Thyroid gland (tissue), 4 donors: ENCODE data around the gene NUDT22. TPM values are rescaled to one million over a fixed set of nuclear protein-coding genes. Genes with fewer than 3 reads are reported as not detected.

Source experiments
- DNase-seq, 2 donors: peaks; one replicate each; pipeline ENCODE4 v3.0.0-alpha.2; 2019
- H3K27ac ChIP-seq, 3 donors: fragments of 200-600 bp; sonication (generic); 1 replicate in 2 of 3; 2 replicates in 1 of 3; pipeline ENCODE4 v1.5.1; 2016 to 2019; ENCODE audit warnings: mild to moderate bottlenecking in 1 of 3, moderate library complexity in 1 of 3
- H3K27me3 ChIP-seq: fragments of 200-600 bp; sonication (generic); one replicate; pipeline ENCODE4 v1.5.1; 2019
- H3K36me3 ChIP-seq, 2 donors: fragments of 200-600 bp; sonication (generic); one replicate each; pipeline ENCODE4 v1.5.1; 2016 to 2019
- H3K4me1 ChIP-seq, 2 donors: fragments of 200-600 bp; sonication (generic); one replicate each; pipeline ENCODE4 v1.5.1; 2017 to 2019
- H3K4me3 ChIP-seq, 3 donors: fragments of 200-600 bp; sonication (generic); replicated peaks in 1 of 3; 1 replicate in 2 of 3; 2 replicates in 1 of 3; pipeline ENCODE4 v1.5.1; 2016; ENCODE audit warnings: mild to moderate bottlenecking in 1 of 3
- H3K9me3 ChIP-seq: fragments of 200-600 bp; sonication (generic); one replicate; pipeline ENCODE4 v1.5.1; 2017
- POLR2A ChIP-seq, 2 donors: fragments of 450-650 bp; IDR thresholded peaks; one replicate each; pipeline ENCODE4 v1.6.1; 2017; ENCODE audit warnings: antibody characterized with exemption in 2 of 2, mild to moderate bottlenecking in 2 of 2, moderate library complexity in 1 of 2
- WGBS, 2 donors: methylation state at CpG; one replicate each; pipeline ENCODE4 v1.1.5; 2017; 5-methylcytosine and 5-hydroxymethylcytosine counted together
- intact Hi-C: fragments of 100-400 bp; cut with DNase I; formaldehyde crosslinking; loops from one replicate; pipeline ENCODE4 v1.15.1; 2023
- total RNA-seq, 4 donors: library from RNA; depleted of rRNA; stranded (reverse); fragments of >200 nt; gene quantifications; one replicate each; pipeline ENCODE4 v1.2.3, GENCODE V29; 2016
- TF ChIP-seq, protein P1 (sequence below), 6 experiments: fragments of 200-600 bp in 3 of 6; fragments of 450-650 bp in 3 of 6; sonication (generic) in 3 of 6; IDR thresholded peaks; one replicate each; pipeline ENCODE4 v1.5.1; 2016 to 2019; ENCODE audit warnings: antibody characterized with exemption in 6 of 6, mild to moderate bottlenecking in 2 of 6, inconsistent platforms in 1 of 6, moderate library complexity in 1 of 6

NUDT22 gene
- total RNA-seq, 4 donors from 2014 or later, result 65.6 to 109 (median 94.4) TPM

DNA sequence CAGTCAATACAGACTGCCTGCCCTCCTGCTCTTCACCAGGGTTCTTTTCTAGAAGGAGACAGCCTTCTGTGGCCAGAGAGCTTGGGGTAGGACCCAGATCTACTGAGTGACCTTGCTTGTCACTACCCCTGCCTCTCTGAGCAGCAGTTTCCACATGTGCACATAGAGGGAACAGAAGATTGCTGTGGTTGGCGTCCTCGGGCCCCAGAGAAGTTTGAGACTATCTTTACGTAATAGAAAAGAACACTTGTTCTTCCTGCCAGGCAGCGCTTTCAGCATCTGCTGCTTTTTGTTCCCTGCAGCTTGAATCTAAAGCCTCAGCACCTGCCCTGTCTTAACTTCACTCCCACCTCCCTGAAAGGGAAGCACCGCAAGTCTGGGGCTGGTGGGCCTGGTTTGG is 12.9 kb downstream of the NUDT22 start:
- intact Hi-C loops, result no loop called here
- Histone ChIP-seq H3K36me3 (peaks cover 10 to 12% of the 10 kb centered on the region in 2 donors), H3K9me3 (no peaks in the 10 kb centered on the region), H3K27ac (no peak overlapping the region), H3K27me3 (no peaks in the 10 kb centered on the region), H3K4me3 (no peak overlapping the region), H3K4me1 (peaks cover 32 to 35% of the 10 kb centered on the region in 2 donors)
- TF ChIP-seq, protein P1, sequence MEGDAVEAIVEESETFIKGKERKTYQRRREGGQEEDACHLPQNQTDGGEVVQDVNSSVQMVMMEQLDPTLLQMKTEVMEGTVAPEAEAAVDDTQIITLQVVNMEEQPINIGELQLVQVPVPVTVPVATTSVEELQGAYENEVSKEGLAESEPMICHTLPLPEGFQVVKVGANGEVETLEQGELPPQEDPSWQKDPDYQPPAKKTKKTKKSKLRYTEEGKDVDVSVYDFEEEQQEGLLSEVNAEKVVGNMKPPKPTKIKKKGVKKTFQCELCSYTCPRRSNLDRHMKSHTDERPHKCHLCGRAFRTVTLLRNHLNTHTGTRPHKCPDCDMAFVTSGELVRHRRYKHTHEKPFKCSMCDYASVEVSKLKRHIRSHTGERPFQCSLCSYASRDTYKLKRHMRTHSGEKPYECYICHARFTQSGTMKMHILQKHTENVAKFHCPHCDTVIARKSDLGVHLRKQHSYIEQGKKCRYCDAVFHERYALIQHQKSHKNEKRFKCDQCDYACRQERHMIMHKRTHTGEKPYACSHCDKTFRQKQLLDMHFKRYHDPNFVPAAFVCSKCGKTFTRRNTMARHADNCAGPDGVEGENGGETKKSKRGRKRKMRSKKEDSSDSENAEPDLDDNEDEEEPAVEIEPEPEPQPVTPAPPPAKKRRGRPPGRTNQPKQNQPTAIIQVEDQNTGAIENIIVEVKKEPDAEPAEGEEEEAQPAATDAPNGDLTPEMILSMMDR (IDR thresholded peaks at IDR 0.05), result no peak
- no peak for TF ChIP-seq POLR2A (IDR thresholded peaks at IDR 0.05)
- DNase-seq, result no peak
- WGBS, 2 donors, result 86% methylated on average over 5 of the region's 5 CpGs

DNA sequence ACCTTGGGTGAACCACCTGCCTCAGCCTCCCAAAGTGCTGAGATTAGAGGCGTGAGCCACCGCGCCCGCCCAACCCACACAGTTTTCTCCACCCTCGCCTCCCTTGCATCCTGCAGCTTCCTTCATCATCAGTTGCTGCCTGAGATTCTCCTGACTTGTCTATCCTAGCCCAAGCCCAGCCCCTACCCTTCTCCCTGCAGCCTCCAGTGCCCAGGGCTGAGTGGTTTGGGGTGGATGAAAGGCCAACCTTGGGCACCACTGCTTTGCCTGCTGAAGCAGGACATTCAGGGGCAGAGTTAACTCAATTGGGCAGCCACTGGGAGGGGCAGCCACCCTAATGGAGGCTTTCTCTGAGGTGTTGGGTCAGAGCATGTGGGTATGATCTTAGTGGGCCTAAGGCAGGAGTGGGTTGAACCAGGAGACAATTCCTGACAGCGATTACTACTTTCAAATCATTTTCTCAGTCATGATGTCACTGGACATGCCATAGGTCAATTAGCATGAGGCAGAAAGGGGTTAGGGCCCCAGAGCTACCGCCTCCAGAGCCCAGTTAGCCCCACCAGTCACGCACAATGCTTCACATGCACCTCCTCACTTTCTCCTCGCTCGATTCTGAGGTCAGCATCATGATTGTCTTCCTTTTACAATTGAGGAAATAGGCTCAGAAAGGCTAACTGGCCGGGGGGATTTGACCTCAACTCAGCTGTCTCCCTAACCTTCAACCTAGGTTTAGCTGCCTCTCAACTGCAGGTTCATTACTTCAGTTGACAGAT is 13.8 kb downstream of the NUDT22 start:
- peak overlapping the region in 1 of 3 donors; percentile 45 for H3K4me3 ChIP-seq
- peak overlapping the region; percentile 95 to 99 (median 98) for H3K27ac ChIP-seq
- H3K4me1 ChIP-seq, result peaks cover 32 to 36% of the 10 kb centered on the region in 2 donors
- intact Hi-C loops, result no loop called here
- TF ChIP-seq, protein P1 (IDR thresholded peaks at IDR 0.05), result no peak
- no peak for DNase-seq
- WGBS, 2 donors, result 86 to 90% methylated on average over 10 to 11 of the region's 11 CpGs
- peaks cover 10 to 12% of the 10 kb centered on the region in 2 donors for H3K36me3 ChIP-seq
- no peaks in the 10 kb centered on the region for H3K27me3 ChIP-seq
- H3K9me3 ChIP-seq, result no peaks in the 10 kb centered on the region

DNA sequence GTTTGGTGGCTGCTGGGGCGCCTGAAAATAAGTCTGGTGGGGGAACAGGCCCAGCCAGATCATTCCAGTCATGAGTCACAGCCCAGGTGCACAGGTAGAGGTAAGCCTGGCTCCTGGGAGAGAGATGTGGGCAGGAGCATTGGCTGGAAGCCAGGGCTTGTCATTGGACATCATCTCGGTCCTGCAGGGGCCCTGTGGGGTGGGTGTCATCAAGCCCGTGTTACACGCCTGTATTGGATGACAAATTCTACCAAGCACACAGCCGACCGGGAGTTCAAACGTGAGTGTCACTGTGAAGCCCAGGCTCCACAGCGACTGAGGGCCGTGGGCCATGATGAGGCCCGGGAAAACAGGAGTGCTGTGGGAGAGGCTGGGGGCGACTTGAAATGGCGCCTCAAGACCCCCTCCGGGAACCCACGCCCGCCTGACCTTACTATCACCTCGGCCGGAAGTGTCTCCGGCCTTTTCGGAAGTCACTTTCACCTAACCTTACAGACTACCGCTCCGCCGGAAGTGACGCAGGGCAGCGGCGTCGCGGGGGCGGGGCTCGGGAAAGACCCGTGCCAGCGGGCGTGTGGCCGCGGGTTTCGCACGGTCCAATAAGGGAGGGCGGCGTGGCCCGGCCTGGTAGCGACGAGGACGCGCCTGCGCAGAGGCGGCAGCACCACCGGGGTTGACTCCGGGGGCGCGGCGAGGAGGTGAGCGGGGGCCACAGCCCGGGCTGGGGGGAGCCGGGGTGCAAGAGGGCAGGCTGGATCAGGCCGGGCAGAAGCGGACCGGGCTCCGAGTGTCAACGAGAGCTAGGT is 14.6 kb downstream of the NUDT22 start, which contains the start of gene FKBP2:
Gene FKBP2 (plus strand): TSS at position 661 of the 806 bp plus-strand sequence. CDS start 1,293 bp downstream, outside the sequence.
- H3K4me1 ChIP-seq, result peaks cover 33 to 36% of the 10 kb centered on the region in 2 donors
- DNase-seq, result peak; percentile 98
- peak within 1 kb of the TSS; percentile 95 to 99 (median 98) for H3K27ac ChIP-seq
- peaks cover 10 to 12% of the 10 kb centered on the region in 2 donors for H3K36me3 ChIP-seq
- TF ChIP-seq, protein P1 (IDR thresholded peaks at IDR 0.05), result no peak
- peak; percentile 68 to 95 for TF ChIP-seq POLR2A (IDR thresholded peaks at IDR 0.05)
- H3K27me3 ChIP-seq, result no peaks in the 10 kb centered on the region
- 2 to 4% methylated on average over 11 to 22 of the region's 58 CpGs for WGBS, 2 donors
- H3K9me3 ChIP-seq, result no peaks in the 10 kb centered on the region
- peak within 1 kb of the TSS; percentile 35 to 95 (median 63) for H3K4me3 ChIP-seq
- intact Hi-C loops, result no loop called here

DNA sequence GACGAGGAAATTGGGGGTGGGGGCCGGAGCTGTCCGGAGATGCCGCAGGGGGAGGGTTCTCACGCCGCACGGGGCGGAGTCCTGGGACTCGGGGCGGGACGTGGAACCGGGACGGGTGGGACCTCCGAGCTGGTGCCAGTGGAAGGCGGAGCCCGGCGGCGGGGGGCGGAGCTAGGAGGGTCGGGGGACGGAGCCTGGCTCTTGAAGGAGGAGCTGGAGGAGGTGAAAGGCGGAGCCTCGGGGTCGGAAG is 15.1 kb downstream of the NUDT22 start:
- DNase-seq, result peak; percentile 99 to 100
- H3K36me3 ChIP-seq, result peaks cover 10 to 12% of the 10 kb centered on the region in 2 donors
- intact Hi-C loops, result no loop called here
- WGBS, 2 donors, result 0% methylated on average over 6 to 12 of the region's 24 CpGs
- no peaks in the 10 kb centered on the region for H3K9me3 ChIP-seq
- peak overlapping the region in 2 of 3 donors; percentile 35 to 45 for H3K4me3 ChIP-seq
- peaks cover 31 to 36% of the 10 kb centered on the region in 2 donors for H3K4me1 ChIP-seq
- peak overlapping the region; percentile 95 to 99 (median 98) for H3K27ac ChIP-seq
- no peak for TF ChIP-seq POLR2A (IDR thresholded peaks at IDR 0.05)
- TF ChIP-seq, protein P1 (IDR thresholded peaks at IDR 0.05), result no peak
- H3K27me3 ChIP-seq, result no peaks in the 10 kb centered on the region
